Measurements from ENCODE around the gene FRG2B.
"Not testable (repeated sequence)": the region's sequence is repeated elsewhere in the genome, so short reads cannot be mapped to it uniquely, and the experiment has no call there.

DNA sequence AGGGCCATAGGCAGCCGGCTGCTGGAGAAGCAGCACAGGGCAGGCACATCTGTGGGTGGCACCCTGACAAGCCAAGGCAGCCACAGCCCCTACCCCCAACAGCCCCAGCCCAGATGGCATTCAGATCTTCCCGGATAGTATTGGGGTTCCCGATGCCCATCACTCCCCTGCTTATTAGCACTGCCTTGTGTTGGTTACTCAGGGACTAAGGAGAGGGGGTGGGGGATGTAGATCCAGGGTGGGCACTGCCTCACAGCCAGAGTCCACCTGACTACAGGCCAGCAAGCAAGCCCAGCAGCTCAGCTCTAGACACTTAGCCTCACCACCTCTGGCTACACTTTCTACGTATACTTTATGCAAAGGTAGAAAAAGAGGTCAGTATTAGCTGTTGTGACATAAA is 30.7 kb upstream of the FRG2B start:
- TF ChIP-seq, protein P1, sequence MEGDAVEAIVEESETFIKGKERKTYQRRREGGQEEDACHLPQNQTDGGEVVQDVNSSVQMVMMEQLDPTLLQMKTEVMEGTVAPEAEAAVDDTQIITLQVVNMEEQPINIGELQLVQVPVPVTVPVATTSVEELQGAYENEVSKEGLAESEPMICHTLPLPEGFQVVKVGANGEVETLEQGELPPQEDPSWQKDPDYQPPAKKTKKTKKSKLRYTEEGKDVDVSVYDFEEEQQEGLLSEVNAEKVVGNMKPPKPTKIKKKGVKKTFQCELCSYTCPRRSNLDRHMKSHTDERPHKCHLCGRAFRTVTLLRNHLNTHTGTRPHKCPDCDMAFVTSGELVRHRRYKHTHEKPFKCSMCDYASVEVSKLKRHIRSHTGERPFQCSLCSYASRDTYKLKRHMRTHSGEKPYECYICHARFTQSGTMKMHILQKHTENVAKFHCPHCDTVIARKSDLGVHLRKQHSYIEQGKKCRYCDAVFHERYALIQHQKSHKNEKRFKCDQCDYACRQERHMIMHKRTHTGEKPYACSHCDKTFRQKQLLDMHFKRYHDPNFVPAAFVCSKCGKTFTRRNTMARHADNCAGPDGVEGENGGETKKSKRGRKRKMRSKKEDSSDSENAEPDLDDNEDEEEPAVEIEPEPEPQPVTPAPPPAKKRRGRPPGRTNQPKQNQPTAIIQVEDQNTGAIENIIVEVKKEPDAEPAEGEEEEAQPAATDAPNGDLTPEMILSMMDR (optimal IDR thresholded peaks at IDR 0.05 in 1 of 3, IDR thresholded peaks at IDR 0.05 in 1 of 3, conservative IDR thresholded peaks at IDR 0.05 in 1 of 3; ENCODE audit: extremely low read depth in 1 of 3, insufficient read depth in 2 of 3, low read length in 3 of 3) = not testable (repeated sequence)
- not testable (repeated sequence) for TF ChIP-seq EZH2 (IDR thresholded peaks at IDR 0.05; ENCODE audit: low read length)
